Astrocyte (in vitro differentiated cells and primary cell): ENCODE results near the gene TBX2. TPM values are rescaled to one million over a fixed set of nuclear protein-coding genes. Genes with fewer than 3 reads are reported as not detected.

Source experiments
- DNase-seq: peaks from one replicate; pipeline ENCODE4 v3.0.0-alpha.2; 2010; ENCODE audit warnings: low read depth
- FAIRE-seq: peaks from 2 replicates; lab custom pipeline; 2011; peaks lifted over from hg19 to GRCh38; lab: Jason Lieb, UNC
- H2AFZ ChIP-seq: 2 replicates; pipeline ENCODE4 v1.6.0; 2012; ENCODE audit warnings: low read depth, low read length, inconsistent platforms
- H3K27ac ChIP-seq: 2 replicates; pipeline ENCODE4 v1.5.1; 2011; ENCODE audit warnings: low read depth, low read length, inconsistent platforms
- H3K27me3 ChIP-seq: 2 replicates; pipeline ENCODE4 v1.6.0; 2011; ENCODE audit warnings: low read length, inconsistent platforms; ENCODE audit not compliant: insufficient read depth
- H3K36me3 ChIP-seq: 2 replicates; pipeline ENCODE4 v1.5.1; 2011; ENCODE audit warnings: low read length, inconsistent platforms; ENCODE audit not compliant: insufficient read depth
- H3K4me1 ChIP-seq: 2 replicates; pipeline ENCODE4 v1.5.1; 2011; ENCODE audit warnings: low read length, inconsistent platforms; ENCODE audit not compliant: insufficient read depth
- H3K4me2 ChIP-seq: 2 replicates; pipeline ENCODE4 v1.6.0; 2012; ENCODE audit warnings: low read length, inconsistent platforms
- H3K4me3 ChIP-seq: 2 replicates; pipeline ENCODE4 v1.5.1; 2011; ENCODE audit warnings: low read depth, mild to moderate bottlenecking, low read length, inconsistent platforms; ENCODE audit not compliant: insufficient read depth
- H3K79me2 ChIP-seq: 2 replicates; pipeline ENCODE4 v1.6.0; 2012; ENCODE audit warnings: mild to moderate bottlenecking, low read length, inconsistent platforms; ENCODE audit not compliant: insufficient read depth
- H3K9ac ChIP-seq: 2 replicates; pipeline ENCODE4 v1.6.0; 2012; ENCODE audit warnings: mild to moderate bottlenecking, low read length, inconsistent platforms
- H3K9me3 ChIP-seq: 2 replicates; pipeline ENCODE4 v1.5.1; 2012; ENCODE audit warnings: low read depth, mild to moderate bottlenecking, low read length, inconsistent platforms; ENCODE audit not compliant: insufficient read depth
- H4K20me1 ChIP-seq: 2 replicates; pipeline ENCODE4 v1.6.0; 2012; ENCODE audit warnings: low read length, inconsistent platforms; ENCODE audit not compliant: insufficient read depth
- H3K27ac Mint-ChIP-seq: one replicate; pipeline ENCODE4 v1.8.0; 2021; ENCODE audit warnings: mild to moderate bottlenecking, mixed read lengths; ENCODE audit not compliant: unreplicated experiment
- H3K27me3 Mint-ChIP-seq: one replicate; pipeline ENCODE4 v1.8.0; 2021; ENCODE audit warnings: low read depth, mixed read lengths; ENCODE audit not compliant: unreplicated experiment
- H3K36me3 Mint-ChIP-seq: one replicate; pipeline ENCODE4 v1.8.0; 2021; ENCODE audit warnings: low read depth, mixed read lengths; ENCODE audit not compliant: unreplicated experiment
- H3K4me1 Mint-ChIP-seq: one replicate; pipeline ENCODE4 v1.8.0; 2021; ENCODE audit warnings: low read depth, mixed read lengths; ENCODE audit not compliant: unreplicated experiment
- H3K4me3 Mint-ChIP-seq: one replicate; pipeline ENCODE4 v1.8.0; 2021; ENCODE audit warnings: mild to moderate bottlenecking, moderate library complexity, mixed read lengths; ENCODE audit not compliant: unreplicated experiment
- H3K9me3 Mint-ChIP-seq: one replicate; pipeline ENCODE4 v1.8.0; 2021; ENCODE audit warnings: mild to moderate bottlenecking, mixed read lengths; ENCODE audit not compliant: unreplicated experiment
- CTCF ChIP-seq: IDR thresholded peaks from 2 replicates; pipeline ENCODE4 v1.5.1; 2011; ENCODE audit warnings: low read depth, mild to moderate bottlenecking, inconsistent platforms, low read length, moderate library complexity; ENCODE audit not compliant: insufficient read depth
- EZH2 ChIP-seq: IDR thresholded peaks from 2 replicates; pipeline ENCODE4 v1.6.1; 2012; ENCODE audit warnings: mild to moderate bottlenecking, low read length, inconsistent platforms; ENCODE audit not compliant: insufficient read depth
- total RNA-seq: library from RNA; stranded (reverse); gene quantifications from 2 replicates; pipeline ENCODE4 v1.2.1, GENCODE V29; 2021

TBX2 gene
- total RNA-seq, 1 donor from 2014 or later = 0.50 TPM

GRCh38 chr17:61413661-61414126 is 14.1 kb downstream of the TBX2 start:
- peaks cover 25% of the 10 kb centered on the region for H3K27me3 Mint-ChIP-seq
- DNase-seq (no peak), FAIRE-seq (no peak)
- TF ChIP-seq EZH2 (no peak), CTCF (no peak)
- Histone ChIP-seq H3K27ac (no peak overlapping the region), H3K36me3 (no peaks in the 10 kb centered on the region), H3K4me2 (peak overlapping the region; percentile 88), H3K9me3 (no peaks in the 10 kb centered on the region), H3K9ac (no peak overlapping the region), H3K79me2 (no peaks in the 10 kb centered on the region), H3K27me3 (no peaks in the 10 kb centered on the region), H2AFZ (no peak overlapping the region), H3K4me1 (peaks cover 24% of the 10 kb centered on the region), H3K4me3 (no peak overlapping the region), H4K20me1 (peaks cover 2% of the 10 kb centered on the region)
- H3K4me3 Mint-ChIP-seq = peak overlapping the region; percentile 29
- H3K27ac Mint-ChIP-seq = no peak overlapping the region
- no peaks in the 10 kb centered on the region for H3K9me3 Mint-ChIP-seq
- peaks cover 10% of the 10 kb centered on the region for H3K4me1 Mint-ChIP-seq
- H3K36me3 Mint-ChIP-seq = no peaks in the 10 kb centered on the region

DNA sequence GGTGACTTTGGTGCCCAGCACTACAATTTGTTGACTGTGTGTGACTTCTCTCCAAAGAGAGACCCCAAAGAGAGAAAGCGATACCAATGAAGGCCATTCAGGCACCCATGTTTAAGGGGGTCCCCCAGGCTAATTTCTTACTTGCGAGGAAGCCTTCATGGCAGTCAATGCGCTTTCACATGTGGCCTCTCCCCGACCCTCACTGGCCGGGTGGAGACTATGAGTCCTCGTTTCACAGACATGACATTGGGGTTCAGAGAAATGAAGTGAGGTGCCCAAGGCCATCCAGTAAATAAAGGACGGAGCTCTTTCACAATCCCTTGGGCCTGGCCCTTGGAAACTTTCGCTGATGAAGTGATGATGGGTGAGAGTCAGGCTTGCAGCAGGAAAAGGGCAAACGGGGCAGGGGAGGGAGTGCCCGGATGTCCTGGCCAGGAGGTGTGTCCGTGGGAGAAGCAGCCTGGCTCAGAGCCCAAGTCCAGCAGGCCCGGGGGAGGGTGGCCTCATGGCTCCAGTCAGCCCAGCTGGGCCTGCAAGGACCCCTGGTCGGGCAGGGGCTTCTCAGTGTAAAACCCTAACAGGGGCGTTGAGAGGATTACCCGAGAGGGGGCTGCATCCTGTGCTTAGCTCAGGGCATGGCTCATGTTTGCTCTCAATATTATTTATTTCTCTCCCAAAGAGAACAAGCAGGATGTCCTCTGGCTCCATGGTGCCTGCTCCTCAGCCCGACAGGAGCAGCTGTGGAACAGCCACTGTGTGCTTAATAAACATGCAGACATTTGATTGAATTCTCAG is 14.7 kb downstream of the TBX2 start:
- H3K4me3 ChIP-seq = no peak overlapping the region
- DNase-seq = no peak
- H4K20me1 ChIP-seq = no peaks in the 10 kb centered on the region
- no peaks in the 10 kb centered on the region for H3K9me3 ChIP-seq
- Mint-ChIP-seq H3K36me3 (no peaks in the 10 kb centered on the region), H3K4me1 (peaks cover 10% of the 10 kb centered on the region), H3K27me3 (peaks cover 29% of the 10 kb centered on the region), H3K9me3 (no peaks in the 10 kb centered on the region), H3K27ac (no peak overlapping the region), H3K4me3 (no peak overlapping the region)
- peaks cover 4% of the 10 kb centered on the region for H3K27me3 ChIP-seq
- FAIRE-seq = no peak
- TF ChIP-seq CTCF (no peak), EZH2 (no peak)
- no peak overlapping the region for H2AFZ ChIP-seq
- H3K36me3 ChIP-seq = no peaks in the 10 kb centered on the region
- no peak overlapping the region for H3K9ac ChIP-seq
- H3K4me1 ChIP-seq = peaks cover 21% of the 10 kb centered on the region
- H3K79me2 ChIP-seq = no peaks in the 10 kb centered on the region
- no peak overlapping the region for H3K4me2 ChIP-seq
- no peak overlapping the region for H3K27ac ChIP-seq

DNA sequence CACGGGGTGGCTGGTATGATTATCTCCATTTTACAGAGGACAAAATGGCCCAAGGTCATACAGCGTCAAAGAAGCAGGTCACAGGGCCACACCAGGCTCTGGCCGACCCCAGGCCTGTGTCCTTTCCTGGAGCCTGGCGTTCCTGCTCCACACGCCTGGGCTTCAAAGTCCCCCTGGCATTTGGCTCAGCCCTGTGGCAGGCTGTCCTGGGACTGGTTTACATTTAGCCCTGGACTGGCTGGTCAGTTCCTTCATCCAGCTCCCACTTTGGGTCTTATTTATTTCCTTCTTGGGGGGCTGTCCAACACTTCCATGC is 15.3 kb downstream of the TBX2 start:
- Mint-ChIP-seq H3K27me3 (peaks cover 28% of the 10 kb centered on the region), H3K9me3 (no peaks in the 10 kb centered on the region), H3K4me3 (no peak overlapping the region), H3K36me3 (no peaks in the 10 kb centered on the region), H3K27ac (no peak overlapping the region), H3K4me1 (peaks cover 10% of the 10 kb centered on the region)
- no peaks in the 10 kb centered on the region for H4K20me1 ChIP-seq
- no peaks in the 10 kb centered on the region for H3K36me3 ChIP-seq
- no peaks in the 10 kb centered on the region for H3K9me3 ChIP-seq
- H3K9ac ChIP-seq = no peak overlapping the region
- DNase-seq = no peak
- FAIRE-seq = no peak
- H3K27me3 ChIP-seq = peaks cover 7% of the 10 kb centered on the region
- peaks cover 21% of the 10 kb centered on the region for H3K4me1 ChIP-seq
- no peak overlapping the region for H3K27ac ChIP-seq
- H3K4me3 ChIP-seq = no peak overlapping the region
- TF ChIP-seq CTCF = no peak
- TF ChIP-seq EZH2 = no peak
- H3K79me2 ChIP-seq = no peaks in the 10 kb centered on the region
- no peak overlapping the region for H2AFZ ChIP-seq
- no peak overlapping the region for H3K4me2 ChIP-seq
